Activated CD8-positive, alpha-beta T cell treated with anti-CD3 and anti-CD28 coated beads for 36 hours (primary cell): ENCODE results near the gene SMPD1. TPM values are rescaled to one million over a fixed set of nuclear protein-coding genes. Genes with fewer than 3 reads are reported as not detected.

Experiments used
- ATAC-seq: fragments of 200-7000 bp; cut with Tn5 transposase; one replicate; pipeline ENCODE4 v1.10.0; 2021; ENCODE audit warnings: mild to moderate bottlenecking, moderate library complexity
- CTCF ChIA-PET: fragments of 350-600 bp; sonication (Branson Sonifier 250); formaldehyde crosslinking; loops from one replicate; lab custom pipeline; 2021; ENCODE audit warnings: antibody characterized with exemption; lab: Charles Lee
- POLR2A ChIA-PET: fragments of 350-600 bp; sonication (Branson Sonifier 250); formaldehyde crosslinking; loops from one replicate; lab custom pipeline; 2021; ENCODE audit warnings: antibody characterized with exemption; lab: Charles Lee
- DNase-seq: peaks from one replicate; pipeline ENCODE4 v3.0.0-alpha.2; 2020
- H3K27ac Mint-ChIP-seq: one replicate; pipeline ENCODE4 v1.8.0; 2021; ENCODE audit warnings: mild to moderate bottlenecking, mixed read lengths
- H3K27me3 Mint-ChIP-seq: one replicate; pipeline ENCODE4 v1.8.0; 2021; ENCODE audit warnings: mixed read lengths
- H3K36me3 Mint-ChIP-seq: one replicate; pipeline ENCODE4 v1.8.0; 2021; ENCODE audit warnings: low read depth, mixed read lengths
- H3K4me1 Mint-ChIP-seq: one replicate; pipeline ENCODE4 v1.8.0; 2021; ENCODE audit warnings: low read depth, mixed read lengths
- H3K4me3 Mint-ChIP-seq: one replicate; pipeline ENCODE4 v1.8.0; 2021; ENCODE audit warnings: mild to moderate bottlenecking, moderate library complexity, mixed read lengths
- H3K9me3 Mint-ChIP-seq: one replicate; pipeline ENCODE4 v1.8.0; 2021; ENCODE audit warnings: mixed read lengths
- intact Hi-C: fragments of 100-400 bp; cut with micrococcal nuclease; formaldehyde crosslinking; loops from one replicate; pipeline ENCODE4 v1.10.0; 2022
- total RNA-seq, 2 experiments: library from RNA; stranded (reverse); gene quantifications; one replicate each; pipeline ENCODE4 v1.2.3, GENCODE V29; 2021
- TF ChIP-seq, protein P1 (sequence below): fragments of 200-600 bp; IDR thresholded peaks from one replicate; pipeline ENCODE4 v1.8.0; 2022; ENCODE audit warnings: antibody characterized with exemption, mild to moderate bottlenecking

SMPD1 gene
- total RNA-seq, 2 experiments from 2014 or later: 10.6 to 11.2 TPM

DNA sequence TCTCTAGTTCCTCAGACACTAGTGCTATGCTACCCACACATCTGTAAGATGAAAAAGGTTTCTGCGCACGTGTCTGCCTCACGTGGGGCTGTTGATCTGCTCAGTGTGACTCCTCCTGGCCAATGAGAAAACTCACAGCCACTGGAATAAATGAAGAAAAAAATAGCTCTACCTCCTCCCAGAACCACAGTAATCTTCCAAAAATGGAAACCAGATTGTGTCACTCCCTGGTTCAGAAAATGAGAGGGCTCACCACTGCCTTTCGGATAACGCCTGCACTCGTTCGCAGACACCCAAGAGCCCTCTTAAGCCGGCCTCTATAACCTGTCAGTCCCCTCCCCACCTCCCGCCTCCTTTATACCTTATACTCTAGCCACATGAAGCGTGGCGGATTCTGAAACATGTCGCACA is 23.5 kb downstream of the SMPD1 start:
- TF ChIP-seq, protein P1, sequence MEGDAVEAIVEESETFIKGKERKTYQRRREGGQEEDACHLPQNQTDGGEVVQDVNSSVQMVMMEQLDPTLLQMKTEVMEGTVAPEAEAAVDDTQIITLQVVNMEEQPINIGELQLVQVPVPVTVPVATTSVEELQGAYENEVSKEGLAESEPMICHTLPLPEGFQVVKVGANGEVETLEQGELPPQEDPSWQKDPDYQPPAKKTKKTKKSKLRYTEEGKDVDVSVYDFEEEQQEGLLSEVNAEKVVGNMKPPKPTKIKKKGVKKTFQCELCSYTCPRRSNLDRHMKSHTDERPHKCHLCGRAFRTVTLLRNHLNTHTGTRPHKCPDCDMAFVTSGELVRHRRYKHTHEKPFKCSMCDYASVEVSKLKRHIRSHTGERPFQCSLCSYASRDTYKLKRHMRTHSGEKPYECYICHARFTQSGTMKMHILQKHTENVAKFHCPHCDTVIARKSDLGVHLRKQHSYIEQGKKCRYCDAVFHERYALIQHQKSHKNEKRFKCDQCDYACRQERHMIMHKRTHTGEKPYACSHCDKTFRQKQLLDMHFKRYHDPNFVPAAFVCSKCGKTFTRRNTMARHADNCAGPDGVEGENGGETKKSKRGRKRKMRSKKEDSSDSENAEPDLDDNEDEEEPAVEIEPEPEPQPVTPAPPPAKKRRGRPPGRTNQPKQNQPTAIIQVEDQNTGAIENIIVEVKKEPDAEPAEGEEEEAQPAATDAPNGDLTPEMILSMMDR: no peak
- ATAC-seq (peak; percentile 83), DNase-seq (peak; percentile 90)
- Mint-ChIP-seq H3K4me3 (no peak overlapping the region), H3K27me3 (no peaks in the 10 kb centered on the region), H3K9me3 (no peaks in the 10 kb centered on the region), H3K27ac (no peak overlapping the region), H3K36me3 (peaks cover 5% of the 10 kb centered on the region), H3K4me1 (peaks cover 27% of the 10 kb centered on the region)
- ChIA-PET CTCF (interaction anchor here (1.1 to 1.8 kb wide), 6 partner anchors 11 to 293 kb away, joined by 3 to 8 read pairs (median 4); no protein-coding TSS in a partner anchor), POLR2A (interaction anchor here (0.6 to 1.6 kb wide), 9 partner anchors 9 to 270 kb away, joined by 3 to 6 read pairs (median 4); partner anchors contain the start of gene SMPD1)
- intact Hi-C loops: no loop called here

DNA sequence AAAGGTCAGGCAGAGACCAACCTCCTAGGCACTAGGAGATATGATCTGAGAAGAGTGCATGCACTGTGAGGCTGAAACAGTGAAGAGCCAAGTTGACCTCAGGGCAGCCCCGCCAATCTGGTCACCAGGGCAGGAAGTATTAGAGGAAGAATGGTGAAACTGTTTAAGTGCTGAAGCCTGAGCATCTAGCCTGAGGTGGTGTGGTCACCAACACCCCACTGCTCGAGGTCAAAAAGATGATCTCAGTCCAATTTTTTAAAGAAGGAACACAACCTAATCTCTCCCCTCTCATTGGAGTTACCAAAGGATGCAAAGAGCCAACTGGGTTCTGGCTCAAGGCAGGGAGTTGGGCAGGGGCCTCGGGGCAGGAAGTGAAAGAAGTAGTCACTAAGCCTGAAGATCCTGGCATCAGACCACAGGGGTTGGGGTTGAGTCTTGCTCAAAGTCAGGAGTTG is 24.6 kb downstream of the SMPD1 start:
- no peaks in the 10 kb centered on the region for H3K27me3 Mint-ChIP-seq
- CTCF ChIA-PET: interaction anchor here (1.8 kb wide), 1 partner anchor 36 kb away, joined by 8 read pairs; no protein-coding TSS in a partner anchor
- H3K4me1 Mint-ChIP-seq: peaks cover 24% of the 10 kb centered on the region
- TF ChIP-seq, protein P1: no peak
- DNase-seq (peak; percentile 64), ATAC-seq (peak; percentile 32)
- no peak overlapping the region for H3K27ac Mint-ChIP-seq
- H3K36me3 Mint-ChIP-seq: peaks cover 2% of the 10 kb centered on the region
- intact Hi-C loops: no loop called here
- no peak overlapping the region for H3K4me3 Mint-ChIP-seq
- H3K9me3 Mint-ChIP-seq: no peaks in the 10 kb centered on the region
- POLR2A ChIA-PET: interaction anchor here (1.4 kb wide), 1 partner anchor 12 kb away, joined by 5 read pairs; no protein-coding TSS in a partner anchor

DNA sequence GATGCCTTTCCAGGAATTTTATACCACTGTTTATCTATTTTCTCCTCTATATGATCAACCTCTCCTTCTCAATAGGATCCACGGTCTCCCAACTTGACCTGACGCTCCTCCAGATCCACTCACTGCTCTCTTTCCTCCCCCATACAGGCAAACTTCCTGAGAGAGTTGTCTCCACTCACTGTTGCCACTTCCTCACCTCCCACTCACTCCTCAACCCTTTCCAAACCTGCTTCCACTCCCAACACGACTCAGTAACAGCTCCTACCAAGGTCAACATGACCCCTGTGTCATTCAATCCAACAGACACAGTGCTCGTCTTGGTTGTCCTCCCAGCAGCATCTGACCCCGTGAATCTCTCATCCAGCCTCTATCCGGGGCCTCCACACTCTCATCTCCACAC is 25.5 kb downstream of the SMPD1 start:
- ChIA-PET POLR2A (interaction anchor here (1.4 kb wide), 1 partner anchor 12 kb away, joined by 5 read pairs; no protein-coding TSS in a partner anchor), CTCF (interaction anchor here (0.6 to 0.7 kb wide), 2 partner anchors 28 to 37 kb away, joined by 3 to 4 read pairs; no protein-coding TSS in a partner anchor)
- Mint-ChIP-seq H3K9me3 (no peaks in the 10 kb centered on the region), H3K4me3 (no peak overlapping the region), H3K4me1 (peaks cover 20% of the 10 kb centered on the region), H3K27me3 (peaks cover under 1% of the 10 kb centered on the region), H3K36me3 (no peaks in the 10 kb centered on the region), H3K27ac (no peak overlapping the region)
- TF ChIP-seq, protein P1: no peak
- ATAC-seq (no peak), DNase-seq (no peak)
- intact Hi-C loops: no loop called here

DNA sequence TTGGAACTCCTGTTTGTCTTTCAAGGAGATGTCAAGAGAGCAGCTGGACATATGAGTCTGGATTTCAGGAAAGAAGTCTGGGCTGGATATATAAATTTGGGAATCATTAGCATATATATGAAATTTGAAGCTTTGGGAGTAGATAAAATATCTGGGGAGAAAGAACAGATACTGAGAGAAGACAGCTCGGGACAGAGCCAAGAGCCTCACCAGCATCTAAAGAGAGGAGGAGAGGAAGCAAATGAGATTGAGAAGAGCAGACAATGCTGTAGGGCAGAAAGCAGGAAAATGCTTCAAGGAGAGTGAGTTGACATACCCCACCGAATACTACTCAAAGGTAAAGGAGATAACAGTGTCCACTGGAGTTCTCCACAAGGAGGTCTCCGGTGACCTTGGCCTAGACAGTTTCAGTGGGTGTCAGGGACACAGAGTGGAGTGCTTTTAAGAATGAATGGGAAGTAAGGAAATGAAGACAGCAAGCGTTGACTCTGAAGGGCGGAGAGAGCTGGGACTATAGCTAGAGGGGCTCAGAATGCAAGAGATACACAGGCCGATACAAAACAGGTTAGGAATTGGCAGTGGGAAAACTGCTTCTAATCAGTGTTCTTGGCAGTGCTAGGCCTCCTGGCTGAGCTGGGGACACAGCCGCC is 27.8 kb downstream of the SMPD1 start:
- Mint-ChIP-seq H3K4me3 (no peak overlapping the region), H3K4me1 (peaks cover 7% of the 10 kb centered on the region), H3K27ac (no peak overlapping the region), H3K36me3 (no peaks in the 10 kb centered on the region), H3K27me3 (peaks cover 8% of the 10 kb centered on the region), H3K9me3 (no peaks in the 10 kb centered on the region)
- ChIA-PET POLR2A (interaction anchor here (0.6 to 3.4 kb wide), 6 partner anchors 11 to 328 kb away, joined by 3 to 17 read pairs (median 3); no protein-coding TSS in a partner anchor), CTCF (interaction anchor here (0.7 to 7.3 kb wide), 8 partner anchors 9 to 64 kb away, joined by 4 to 60 read pairs (median 6); partner anchors contain the start of genes ARFIP2, SMPD1 and TIMM10B)
- TF ChIP-seq, protein P1: no peak
- ATAC-seq: no peak
- intact Hi-C loops: no loop called here
- no peak for DNase-seq
